IMR-90 (cell line): Measurements from ENCODE around the gene COL9A3.

Experiments used
- CEBPB ChIP-seq: IDR thresholded peaks from 2 replicates; pipeline ENCODE4 v1.6.1; 2012; ENCODE audit warnings: low read depth, low read length, improper control_type of control experiment
- CTCF ChIP-seq: conservative IDR thresholded peaks from 2 replicates; pipeline ENCODE4 v1.5.1; 2012; ENCODE audit warnings: mild to moderate bottlenecking, low read depth, low read length, improper control_type of control experiment
- ELK1 ChIP-seq: fragments of 150-350 bp; IDR thresholded peaks from 2 replicates; pipeline ENCODE4 v1.6.1; 2016; ENCODE audit warnings: low read depth, mild to moderate bottlenecking, low read length, moderate library complexity, borderline replicate concordance
- FOS ChIP-seq: fragments of 150-350 bp; IDR thresholded peaks from 2 replicates; pipeline ENCODE4 v1.6.1; 2016; ENCODE audit warnings: low read depth, low read length
- MAFK ChIP-seq: IDR thresholded peaks from 2 replicates; pipeline ENCODE4 v1.6.1; 2012; ENCODE audit warnings: low read depth, low read length, improper control_type of control experiment
- MAZ ChIP-seq: IDR thresholded peaks from 2 replicates; pipeline ENCODE4 v1.6.1; 2012; ENCODE audit warnings: low read depth, mild to moderate bottlenecking, low read length, improper control_type of control experiment, moderate library complexity, borderline replicate concordance
- MXI1 ChIP-seq: IDR thresholded peaks from 2 replicates; pipeline ENCODE4 v1.6.1; 2012; ENCODE audit warnings: low read depth, mild to moderate bottlenecking, low read length, moderate library complexity, borderline replicate concordance
- POLR2A ChIP-seq: IDR thresholded peaks from 2 replicates; pipeline ENCODE4 v1.6.1; 2012; ENCODE audit warnings: mild to moderate bottlenecking, low read depth, low read length
- RAD21 ChIP-seq: IDR thresholded peaks from 2 replicates; pipeline ENCODE4 v1.6.1; 2012; ENCODE audit warnings: low read length, improper control_type of control experiment
- RCOR1 ChIP-seq: IDR thresholded peaks from 2 replicates; pipeline ENCODE4 v1.6.1; 2012; ENCODE audit warnings: mild to moderate bottlenecking, low read length, improper control_type of control experiment; ENCODE audit not compliant: insufficient replicate concordance
- RFX5 ChIP-seq: IDR thresholded peaks from 2 replicates; pipeline ENCODE4 v1.8.0; 2012; ENCODE audit warnings: low read depth, mild to moderate bottlenecking, low read length, moderate library complexity
- USF2 ChIP-seq: fragments of 150-350 bp; IDR thresholded peaks from 2 replicates; pipeline ENCODE4 v1.6.1; 2017; ENCODE audit warnings: mild to moderate bottlenecking, antibody characterized with exemption, low read length, low read depth

GRCh38 chr20:62845416-62846160 lies 28.7 kb downstream of the COL9A3 start:
- no peak for TF ChIP-seq POLR2A
- no peak for TF ChIP-seq MXI1
- TF ChIP-seq RFX5 = no peak
- TF ChIP-seq MAZ = no peak
- no peak for TF ChIP-seq CTCF
- TF ChIP-seq MAFK = no peak
- no peak for TF ChIP-seq USF2
- TF ChIP-seq FOS = no peak
- no peak for TF ChIP-seq RCOR1
- TF ChIP-seq ELK1 = no peak
- no peak for TF ChIP-seq CEBPB
- TF ChIP-seq RAD21 = no peak
